NB4 (cell line): Measurements from ENCODE around the gene PITPNM3.

Experiments used
- CTCF ChIP-seq: IDR thresholded peaks from one replicate; pipeline ENCODE4 v1.5.1; 2012; ENCODE audit warnings: low read depth, low read length
- MYC ChIP-seq: IDR thresholded peaks from 2 replicates; pipeline ENCODE4 v1.6.1; 2011; ENCODE audit warnings: low read depth, low read length
- POLR2A ChIP-seq: IDR thresholded peaks from 2 replicates; pipeline ENCODE4 v1.6.1; 2011; ENCODE audit warnings: mild to moderate bottlenecking; ENCODE audit not compliant: insufficient read length; ENCODE audit errors: extremely low read depth

GRCh38 chr17:6502871-6503509 lies 53.4 kb downstream of the PITPNM3 start:
- TF ChIP-seq CTCF (no peak), POLR2A (no peak), MYC (no peak)
